AG09309 (cell line): ENCODE measurements around the gene DIP2C.

ENCODE experiments used
- DNase-seq: peaks from one replicate; pipeline ENCODE4 v3.0.0-alpha.2; 2010; ENCODE audit warnings: low read depth
- H3K4me3 ChIP-seq: 2 replicates; pipeline ENCODE4 v1.5.1; 2011; ENCODE audit warnings: mild to moderate bottlenecking, low read depth, low read length, moderate library complexity; ENCODE audit not compliant: control insufficient read depth
- CTCF ChIP-seq: IDR thresholded peaks from 2 replicates; pipeline ENCODE4 v1.5.1; 2011; ENCODE audit warnings: mild to moderate bottlenecking, low read depth, low read length, inconsistent platforms; ENCODE audit not compliant: insufficient read depth, control insufficient read depth; ENCODE audit errors: missing control alignments

The DIP2C gene

DNA sequence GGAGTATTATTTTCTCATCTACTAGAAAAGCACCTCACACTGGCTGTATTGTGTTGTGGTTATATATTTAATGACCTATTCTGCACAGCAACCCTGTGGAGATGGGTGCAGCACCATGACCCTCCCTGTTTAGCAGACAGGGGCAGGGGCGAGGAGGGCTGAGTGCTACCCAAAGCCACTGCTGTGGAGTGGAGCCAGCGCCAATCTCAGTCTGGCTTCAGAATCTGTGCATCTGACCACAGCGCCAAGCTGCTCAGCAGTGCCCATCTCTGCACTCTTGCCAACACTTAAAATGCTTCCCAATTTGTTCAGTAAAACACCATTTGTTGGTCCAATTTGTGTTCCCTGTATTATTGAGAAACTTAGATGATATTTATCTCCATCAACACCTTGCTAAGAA, 315.1 kb downstream of the DIP2C start:
- DNase-seq = no peak
- no peak for TF ChIP-seq CTCF
- no peak overlapping the region for H3K4me3 ChIP-seq

GRCh38 chr10:373526-374309, 315.8 kb downstream of the DIP2C start:
- no peak overlapping the region for H3K4me3 ChIP-seq
- TF ChIP-seq CTCF = no peak
- DNase-seq = peak; percentile 43

DNA sequence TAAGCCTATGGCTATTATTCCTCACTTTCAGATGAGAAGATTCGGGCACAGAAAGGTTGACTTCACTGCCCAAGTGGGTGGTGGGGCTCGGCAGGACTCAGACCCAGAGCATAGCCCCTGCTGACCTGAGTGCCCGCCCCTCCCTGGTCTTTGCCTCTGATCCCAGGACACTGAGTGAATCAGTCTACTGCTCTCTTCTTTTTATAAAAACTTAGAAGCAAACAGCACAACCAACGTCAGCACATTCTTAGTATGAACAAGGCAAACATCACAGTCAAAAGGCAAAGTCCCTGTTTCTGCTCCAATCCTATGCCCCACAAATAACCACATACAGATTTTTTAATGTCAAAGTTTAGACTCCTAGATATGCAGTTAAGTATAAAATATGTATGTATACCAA, 316.5 kb downstream of the DIP2C start:
- no peak overlapping the region for H3K4me3 ChIP-seq
- no peak for DNase-seq
- no peak for TF ChIP-seq CTCF

DNA sequence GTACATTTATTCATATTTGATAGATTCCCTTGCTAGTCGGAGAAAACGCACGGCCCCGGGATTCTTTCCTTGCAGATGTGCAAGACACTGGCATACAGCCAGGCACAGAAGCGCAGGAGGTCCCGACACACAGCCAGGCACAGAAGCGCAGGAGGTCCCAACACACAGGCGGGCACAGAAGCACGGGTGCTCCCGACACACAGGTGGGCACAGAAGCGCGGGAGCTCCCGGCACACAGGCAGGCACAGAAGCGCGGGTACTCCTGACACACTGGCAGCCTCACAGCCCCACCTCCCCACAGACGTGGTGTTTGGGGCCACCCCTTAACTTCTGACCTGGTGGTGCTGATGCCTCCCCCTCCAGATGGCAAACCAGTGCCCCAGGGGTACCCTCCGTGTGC, 316.9 kb downstream of the DIP2C start:
- no peak for TF ChIP-seq CTCF
- no peak overlapping the region for H3K4me3 ChIP-seq
- DNase-seq = no peak

DNA sequence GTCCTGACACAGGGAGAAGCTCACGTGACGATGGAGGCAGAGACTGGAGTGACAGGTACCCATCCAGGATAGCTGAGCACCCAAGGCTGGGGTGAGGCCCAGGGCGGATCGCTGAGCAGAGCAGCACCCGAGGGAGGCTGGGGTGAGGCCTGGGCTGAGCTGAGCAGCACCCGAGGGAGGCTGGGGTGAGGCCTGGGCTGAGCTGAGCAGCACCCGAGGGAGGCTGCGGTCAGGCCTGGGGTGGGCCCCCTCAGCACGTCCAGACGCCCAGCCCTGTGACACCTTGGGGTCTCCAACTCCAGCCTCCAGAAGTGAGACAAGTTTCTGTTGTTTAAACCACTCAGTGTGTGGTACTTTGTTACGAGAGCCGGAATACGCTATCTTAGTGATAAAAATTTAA, 318.0 kb downstream of the DIP2C start:
- TF ChIP-seq CTCF = no peak
- no peak overlapping the region for H3K4me3 ChIP-seq
- no peak for DNase-seq

DNA sequence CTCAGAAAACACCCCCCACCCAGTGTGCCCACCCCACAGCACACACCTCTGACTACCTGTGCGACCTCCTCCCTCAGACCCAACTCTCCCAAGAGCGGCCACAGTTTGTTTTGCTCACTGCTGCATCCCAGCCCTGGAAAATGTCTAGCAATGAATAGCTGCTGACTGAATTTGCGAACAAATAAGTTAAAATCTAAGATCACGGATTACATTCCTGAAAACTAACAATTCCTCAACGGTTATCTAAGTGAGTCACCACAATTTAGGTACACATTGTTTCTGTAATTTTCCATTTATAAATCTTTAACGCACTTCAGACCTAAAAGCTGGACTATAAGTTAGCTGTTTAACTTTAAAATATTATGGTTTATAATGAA, 319.0 kb downstream of the DIP2C start:
- no peak for DNase-seq

More for the DNA sequence above, 319.0 kb downstream of the DIP2C start:
- no peak for TF ChIP-seq CTCF
- peak overlapping the region; percentile 18 for H3K4me3 ChIP-seq
